Fibroblast of mammary gland (primary cell): ENCODE results near the gene SORBS1.

Experiments
- DNase-seq: peaks from one replicate; pipeline ENCODE4 v3.0.0-alpha.2; 2010; ENCODE audit warnings: low read depth
- H3K4me3 ChIP-seq: 2 replicates; pipeline ENCODE4 v1.5.1; 2011; ENCODE audit warnings: low read depth, mild to moderate bottlenecking, low read length, moderate library complexity; ENCODE audit not compliant: control insufficient read depth
- CTCF ChIP-seq: conservative IDR thresholded peaks from 2 replicates; pipeline ENCODE4 v1.5.1; 2011; ENCODE audit warnings: low read depth, low read length, inconsistent platforms; ENCODE audit not compliant: control insufficient read depth, insufficient read depth

The SORBS1 gene

GRCh38 chr10:95478185-95478584, 83.0 kb downstream of the SORBS1 start:
- DNase-seq, result no peak
- TF ChIP-seq CTCF, result no peak
- no peak overlapping the region for H3K4me3 ChIP-seq

GRCh38 chr10:95477175-95477520, 84.0 kb downstream of the SORBS1 start:
- no peak overlapping the region for H3K4me3 ChIP-seq
- no peak for DNase-seq
- no peak for TF ChIP-seq CTCF

- no peak for DNase-seq
- H3K4me3 ChIP-seq, result no peak overlapping the region
- TF ChIP-seq CTCF, result no peak
Measured at GRCh38 chr10:95476469-95477174, 84.5 kb downstream of the SORBS1 start.

- no peak for TF ChIP-seq CTCF
- no peak for DNase-seq
- no peak overlapping the region for H3K4me3 ChIP-seq
Measured at GRCh38 chr10:95475827-95476468, 85.2 kb downstream of the SORBS1 start.

- TF ChIP-seq CTCF, result no peak
Measured at GRCh38 chr10:95475003-95475383, 86.2 kb downstream of the SORBS1 start.

GRCh38 chr10:95474228-95475002, 86.8 kb downstream of the SORBS1 start:
- H3K4me3 ChIP-seq, result no peak overlapping the region
- DNase-seq, result peak; percentile 72
- TF ChIP-seq CTCF, result no peak

More at GRCh38 chr10:95475003-95475383, 86.2 kb downstream of the SORBS1 start:
- DNase-seq, result no peak
- no peak overlapping the region for H3K4me3 ChIP-seq
